Suprapubic skin (tissue), 4 donors: ENCODE measurements around the gene SLC35G3.

ENCODE experiments used
- EP300 ChIP-seq: sonication (generic); formaldehyde crosslinking; IDR thresholded peaks from one replicate; pipeline ENCODE4 v1.6.1; 2017; ENCODE audit warnings: antibody characterized with exemption
- POLR2AphosphoS5 ChIP-seq, 3 donors: sonication (generic); formaldehyde crosslinking; IDR thresholded peaks; one replicate each; pipeline ENCODE4 v1.6.1; 2017; ENCODE audit warnings: antibody characterized with exemption in 3 of 3
- TF ChIP-seq, protein P1 (sequence below), 2 donors: fragments of 200-600 bp in 1 of 2; fragments of 450-650 bp in 1 of 2; sonication (generic) in 1 of 2; IDR thresholded peaks; one replicate each; pipeline ENCODE4 v1.5.1; 2016 to 2019; ENCODE audit warnings: antibody characterized with exemption in 2 of 2, mild to moderate bottlenecking in 1 of 2, moderate library complexity in 1 of 2

DNA sequence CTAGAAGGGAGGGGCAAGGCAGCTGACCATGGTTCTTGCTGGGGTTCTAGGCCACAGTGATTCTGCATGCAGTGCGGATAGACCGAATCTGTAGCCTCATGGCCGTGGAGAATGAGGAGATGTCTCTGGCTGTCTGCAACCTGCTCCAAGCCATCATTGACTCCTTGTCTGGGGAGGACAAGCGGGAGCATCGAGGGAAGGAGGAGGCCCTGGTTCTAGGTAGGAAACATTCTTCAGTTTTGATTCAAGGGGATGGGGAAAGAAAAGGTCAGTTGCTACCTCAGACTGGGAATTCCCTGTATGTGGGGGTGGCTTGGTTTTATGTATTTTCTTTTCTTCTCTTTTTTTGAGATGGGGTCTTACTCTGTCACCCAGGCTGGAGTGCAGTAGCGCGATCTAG, 38.9 kb downstream of the SLC35G3 start:
- TF ChIP-seq, protein P1, sequence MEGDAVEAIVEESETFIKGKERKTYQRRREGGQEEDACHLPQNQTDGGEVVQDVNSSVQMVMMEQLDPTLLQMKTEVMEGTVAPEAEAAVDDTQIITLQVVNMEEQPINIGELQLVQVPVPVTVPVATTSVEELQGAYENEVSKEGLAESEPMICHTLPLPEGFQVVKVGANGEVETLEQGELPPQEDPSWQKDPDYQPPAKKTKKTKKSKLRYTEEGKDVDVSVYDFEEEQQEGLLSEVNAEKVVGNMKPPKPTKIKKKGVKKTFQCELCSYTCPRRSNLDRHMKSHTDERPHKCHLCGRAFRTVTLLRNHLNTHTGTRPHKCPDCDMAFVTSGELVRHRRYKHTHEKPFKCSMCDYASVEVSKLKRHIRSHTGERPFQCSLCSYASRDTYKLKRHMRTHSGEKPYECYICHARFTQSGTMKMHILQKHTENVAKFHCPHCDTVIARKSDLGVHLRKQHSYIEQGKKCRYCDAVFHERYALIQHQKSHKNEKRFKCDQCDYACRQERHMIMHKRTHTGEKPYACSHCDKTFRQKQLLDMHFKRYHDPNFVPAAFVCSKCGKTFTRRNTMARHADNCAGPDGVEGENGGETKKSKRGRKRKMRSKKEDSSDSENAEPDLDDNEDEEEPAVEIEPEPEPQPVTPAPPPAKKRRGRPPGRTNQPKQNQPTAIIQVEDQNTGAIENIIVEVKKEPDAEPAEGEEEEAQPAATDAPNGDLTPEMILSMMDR (IDR thresholded peaks at IDR 0.05) = no peak
- TF ChIP-seq EP300 (no peak), POLR2AphosphoS5 (IDR thresholded peaks at IDR 0.05) (no peak)
